Measurements from ENCODE around the gene EEF1G. TPM values are rescaled to one million over a fixed set of nuclear protein-coding genes. Genes with fewer than 3 reads are reported as not detected.

Gene EEF1G
- total and polyA plus RNA-seq, 2 of the 13 experiments (the other 11 are each of a cell fraction or from before 2014, with no cell fraction given) = 1,787 to 2,144 TPM

DNA sequence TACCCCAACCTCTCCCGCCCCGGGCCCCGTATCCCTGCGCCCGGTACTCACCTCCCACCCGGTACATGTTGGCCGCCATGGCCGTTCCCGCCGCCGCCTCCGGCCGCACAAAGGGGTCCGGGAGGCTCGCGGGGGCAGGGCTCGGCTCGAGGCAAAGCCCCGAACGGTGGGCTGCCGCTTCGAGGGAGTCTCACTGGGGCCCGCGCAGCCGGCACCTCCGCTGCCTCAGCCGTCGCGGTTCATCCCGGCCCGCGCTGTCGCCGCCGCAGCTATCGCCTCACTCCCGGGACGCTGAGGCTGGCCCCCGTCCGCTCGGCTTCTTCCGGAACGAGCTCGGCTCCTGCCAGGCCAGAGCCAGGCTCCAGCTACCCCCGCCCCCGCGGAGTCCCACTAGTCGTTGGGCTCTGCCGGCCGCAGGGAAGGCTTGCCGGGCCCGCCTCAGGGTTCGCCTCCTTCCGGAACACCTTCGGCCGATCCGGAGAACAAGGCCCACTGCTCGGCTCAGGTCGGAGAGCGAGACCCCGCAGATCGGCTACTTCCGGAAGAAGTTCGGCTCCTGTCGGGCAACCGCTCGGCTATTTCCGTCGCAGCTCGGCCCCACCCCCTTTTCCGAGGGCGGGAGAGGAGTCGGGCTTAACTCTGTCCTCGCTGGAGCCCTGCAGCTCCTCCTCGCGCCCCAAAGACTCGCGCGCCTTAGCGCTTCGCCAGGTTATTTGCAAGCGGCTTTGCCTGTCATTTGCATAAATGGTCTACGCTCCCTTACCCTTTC lies 27.9 kb upstream of the EEF1G start, which contains the start of gene MTA2 (continued):
- TF ChIP-seq, protein P1, sequence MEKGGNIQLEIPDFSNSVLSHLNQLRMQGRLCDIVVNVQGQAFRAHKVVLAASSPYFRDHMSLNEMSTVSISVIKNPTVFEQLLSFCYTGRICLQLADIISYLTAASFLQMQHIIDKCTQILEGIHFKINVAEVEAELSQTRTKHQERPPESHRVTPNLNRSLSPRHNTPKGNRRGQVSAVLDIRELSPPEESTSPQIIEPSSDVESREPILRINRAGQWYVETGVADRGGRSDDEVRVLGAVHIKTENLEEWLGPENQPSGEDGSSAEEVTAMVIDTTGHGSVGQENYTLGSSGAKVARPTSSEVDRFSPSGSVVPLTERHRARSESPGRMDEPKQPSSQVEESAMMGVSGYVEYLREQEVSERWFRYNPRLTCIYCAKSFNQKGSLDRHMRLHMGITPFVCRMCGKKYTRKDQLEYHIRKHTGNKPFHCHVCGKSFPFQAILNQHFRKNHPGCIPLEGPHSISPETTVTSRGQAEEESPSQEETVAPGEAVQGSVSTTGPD (CRISPR knock-in tag; IDR thresholded peaks at IDR 0.05) = no peak
- TF ChIP-seq NKX3-1 (CRISPR knock-in tag; IDR thresholded peaks at IDR 0.05) = peak; percentile 34; the same call in 1 of the 2 replicates
- 0 out of 2 replicates have a peak, but pooled peaks have one; percentile 49 for TF ChIP-seq ZNF841 (CRISPR knock-in tag; IDR thresholded peaks at IDR 0.05; ENCODE audit: borderline replicate concordance)
- TF ChIP-seq ZBTB3 (CRISPR knock-in tag; IDR thresholded peaks at IDR 0.05; ENCODE audit: borderline replicate concordance, low read depth) = no peak
- no peak for TF ChIP-seq TCF7L2 (IDR thresholded peaks at IDR 0.05; ENCODE audit: low read depth, low read length)
- no peak; the same call in 1 of the 2 replicates for TF ChIP-seq NFKB2 (CRISPR knock-in tag; IDR thresholded peaks at IDR 0.05; ENCODE audit: borderline replicate concordance)
- peak; percentile 42; the same call in 1 of the 2 replicates for TF ChIP-seq ARNTL (CRISPR knock-in tag; IDR thresholded peaks at IDR 0.05)
- TF ChIP-seq, protein P2, sequence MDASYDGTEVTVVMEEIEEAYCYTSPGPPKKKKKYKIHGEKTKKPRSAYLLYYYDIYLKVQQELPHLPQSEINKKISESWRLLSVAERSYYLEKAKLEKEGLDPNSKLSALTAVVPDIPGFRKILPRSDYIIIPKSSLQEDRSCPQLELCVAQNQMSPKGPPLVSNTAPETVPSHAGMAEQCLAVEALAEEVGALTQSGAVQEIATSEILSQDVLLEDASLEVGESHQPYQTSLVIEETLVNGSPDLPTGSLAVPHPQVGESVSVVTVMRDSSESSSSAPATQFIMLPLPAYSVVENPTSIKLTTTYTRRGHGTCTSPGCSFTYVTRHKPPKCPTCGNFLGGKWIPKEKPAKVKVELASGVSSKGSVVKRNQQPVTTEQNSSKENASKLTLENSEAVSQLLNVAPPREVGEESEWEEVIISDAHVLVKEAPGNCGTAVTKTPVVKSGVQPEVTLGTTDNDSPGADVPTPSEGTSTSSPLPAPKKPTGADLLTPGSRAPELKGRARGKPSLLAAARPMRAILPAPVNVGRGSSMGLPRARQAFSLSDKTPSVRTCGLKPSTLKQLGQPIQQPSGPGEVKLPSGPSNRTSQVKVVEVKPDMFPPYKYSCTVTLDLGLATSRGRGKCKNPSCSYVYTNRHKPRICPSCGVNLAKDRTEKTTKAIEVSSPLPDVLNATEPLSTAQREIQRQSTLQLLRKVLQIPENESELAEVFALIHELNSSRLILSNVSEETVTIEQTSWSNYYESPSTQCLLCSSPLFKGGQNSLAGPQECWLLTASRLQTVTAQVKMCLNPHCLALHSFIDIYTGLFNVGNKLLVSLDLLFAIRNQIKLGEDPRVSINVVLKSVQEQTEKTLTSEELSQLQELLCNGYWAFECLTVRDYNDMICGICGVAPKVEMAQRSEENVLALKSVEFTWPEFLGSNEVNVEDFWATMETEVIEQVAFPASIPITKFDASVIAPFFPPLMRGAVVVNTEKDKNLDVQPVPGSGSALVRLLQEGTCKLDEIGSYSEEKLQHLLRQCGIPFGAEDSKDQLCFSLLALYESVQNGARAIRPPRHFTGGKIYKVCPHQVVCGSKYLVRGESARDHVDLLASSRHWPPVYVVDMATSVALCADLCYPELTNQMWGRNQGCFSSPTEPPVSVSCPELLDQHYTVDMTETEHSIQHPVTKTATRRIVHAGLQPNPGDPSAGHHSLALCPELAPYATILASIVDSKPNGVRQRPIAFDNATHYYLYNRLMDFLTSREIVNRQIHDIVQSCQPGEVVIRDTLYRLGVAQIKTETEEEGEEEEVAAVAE (CRISPR knock-in tag; IDR thresholded peaks at IDR 0.05; ENCODE audit: borderline replicate concordance) = no peak
- no peak for TF ChIP-seq ZFP36L1 (CRISPR knock-in tag; IDR thresholded peaks at IDR 0.05)
- no peak for TF ChIP-seq ZNF354B (CRISPR knock-in tag; IDR thresholded peaks at IDR 0.05)
- peak; percentile 76; the same call in 1 of the 2 replicates for TF ChIP-seq ELF3 (CRISPR knock-in tag; IDR thresholded peaks at IDR 0.05)
- TF ChIP-seq, protein P3, sequence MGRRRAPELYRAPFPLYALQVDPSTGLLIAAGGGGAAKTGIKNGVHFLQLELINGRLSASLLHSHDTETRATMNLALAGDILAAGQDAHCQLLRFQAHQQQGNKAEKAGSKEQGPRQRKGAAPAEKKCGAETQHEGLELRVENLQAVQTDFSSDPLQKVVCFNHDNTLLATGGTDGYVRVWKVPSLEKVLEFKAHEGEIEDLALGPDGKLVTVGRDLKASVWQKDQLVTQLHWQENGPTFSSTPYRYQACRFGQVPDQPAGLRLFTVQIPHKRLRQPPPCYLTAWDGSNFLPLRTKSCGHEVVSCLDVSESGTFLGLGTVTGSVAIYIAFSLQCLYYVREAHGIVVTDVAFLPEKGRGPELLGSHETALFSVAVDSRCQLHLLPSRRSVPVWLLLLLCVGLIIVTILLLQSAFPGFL (CRISPR knock-in tag; IDR thresholded peaks at IDR 0.05) = no peak
- no peak; the same call in 1 of the 2 replicates for TF ChIP-seq ZNF713 (CRISPR knock-in tag; IDR thresholded peaks at IDR 0.05)
- TF ChIP-seq, protein P4, sequence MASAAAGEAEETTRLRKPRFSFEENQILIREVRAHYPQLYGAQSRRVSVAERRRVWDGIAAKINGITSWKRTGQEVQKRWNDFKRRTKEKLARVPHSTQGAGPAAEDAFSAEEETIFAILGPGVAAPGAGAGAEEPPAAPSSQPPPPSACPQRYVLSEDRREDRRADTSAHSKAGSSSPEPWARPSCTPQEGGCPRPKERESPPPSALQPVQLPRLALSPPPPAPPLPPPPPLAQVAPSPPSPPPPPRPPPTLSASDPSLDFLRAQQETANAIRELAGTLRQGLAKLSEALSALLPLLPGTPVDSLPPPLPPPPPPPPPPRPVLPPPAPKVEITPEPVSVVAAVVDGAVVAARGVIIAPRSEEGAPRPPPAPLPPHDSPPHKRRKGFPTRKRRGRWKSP (CRISPR knock-in tag; IDR thresholded peaks at IDR 0.05) = peak; percentile 83
- no peak for TF ChIP-seq CHD2 (IDR thresholded peaks at IDR 0.05; ENCODE audit: low read depth, low read length)
- TF ChIP-seq ZNF589 (CRISPR knock-in tag; conservative IDR thresholded peaks at IDR 0.05) = no peak; the same call in 1 of the 2 replicates
- TF ChIP-seq, protein P5, sequence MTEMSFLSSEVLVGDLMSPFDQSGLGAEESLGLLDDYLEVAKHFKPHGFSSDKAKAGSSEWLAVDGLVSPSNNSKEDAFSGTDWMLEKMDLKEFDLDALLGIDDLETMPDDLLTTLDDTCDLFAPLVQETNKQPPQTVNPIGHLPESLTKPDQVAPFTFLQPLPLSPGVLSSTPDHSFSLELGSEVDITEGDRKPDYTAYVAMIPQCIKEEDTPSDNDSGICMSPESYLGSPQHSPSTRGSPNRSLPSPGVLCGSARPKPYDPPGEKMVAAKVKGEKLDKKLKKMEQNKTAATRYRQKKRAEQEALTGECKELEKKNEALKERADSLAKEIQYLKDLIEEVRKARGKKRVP (CRISPR knock-in tag; IDR thresholded peaks at IDR 0.05) = 0 out of 4 replicates have a peak, but pooled peaks of 1 of the 2 experiments have one; percentile 46
- no peak for TF ChIP-seq CAMTA2 (CRISPR knock-in tag; IDR thresholded peaks at IDR 0.05; ENCODE audit: borderline replicate concordance)

Data from HepG2 (cell line).